ENCODE measurements around the gene TIMM10. TPM values are rescaled to one million over a fixed set of nuclear protein-coding genes. Genes with fewer than 3 reads are reported as not detected.

Gene TIMM10
- total and polyA plus RNA-seq, 2 experiments from 2014 or later: 32.6 to 64.7 TPM

GRCh38 chr11:57529012-57529411 lies 1.5 kb downstream of the TIMM10 start:
- Histone ChIP-seq H3K4me3 (no peak overlapping the region), H3K4me1 (ENCODE audit: low read depth) (no peaks in the 10 kb centered on the region), H3K9me3 (ENCODE audit: low read depth) (no peaks in the 10 kb centered on the region), H3K36me3 (no peaks in the 10 kb centered on the region), H3K27me3 (no peaks in the 10 kb centered on the region), H3K27ac (no peak overlapping the region)
- no peak for TF ChIP-seq CTCF (IDR thresholded peaks at IDR 0.05; ENCODE audit: low read depth, low read length)
- no peak for DNase-seq (ENCODE audit: low read depth in 1 of 2, low spot score in 1 of 2)

DNA sequence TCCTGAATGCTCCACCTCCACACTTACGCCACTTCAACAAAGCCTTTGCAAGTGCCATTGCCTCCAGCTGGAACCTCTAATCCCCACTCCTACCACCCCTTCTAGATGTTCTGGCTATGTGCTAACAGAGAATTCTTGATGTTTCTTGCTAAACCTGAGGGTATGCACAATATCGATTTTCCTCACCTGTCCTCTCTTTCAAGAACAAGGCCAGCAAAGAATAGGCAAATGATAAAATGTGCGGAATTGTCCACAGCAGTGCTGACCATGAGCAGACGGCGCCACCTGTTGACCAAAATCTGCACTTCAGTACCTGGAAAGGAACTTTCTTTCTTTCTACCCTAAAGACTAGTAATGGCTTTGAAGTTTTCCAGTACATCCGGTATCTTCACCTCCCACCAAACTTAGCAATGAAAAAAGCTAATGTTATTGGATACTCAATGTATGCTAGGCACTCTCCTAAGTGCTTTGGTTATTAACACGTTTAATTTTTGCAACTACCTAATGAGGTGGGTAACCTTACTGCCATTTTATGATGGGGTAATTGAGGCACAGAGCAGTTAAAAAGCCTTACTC lies 3.4 kb downstream of the TIMM10 start:
- peak; percentile 88 for TF ChIP-seq CTCF (IDR thresholded peaks at IDR 0.05; ENCODE audit: low read depth, low read length)
- no peaks in the 10 kb centered on the region for H3K36me3 ChIP-seq
- no peak overlapping the region for H3K27ac ChIP-seq
- H3K9me3 ChIP-seq (ENCODE audit: low read depth): no peaks in the 10 kb centered on the region
- no peaks in the 10 kb centered on the region for H3K4me1 ChIP-seq (ENCODE audit: low read depth)
- H3K4me3 ChIP-seq: no peak overlapping the region
- peak; percentile 72 to 78 for DNase-seq (ENCODE audit: low read depth in 1 of 2, low spot score in 1 of 2)
- no peaks in the 10 kb centered on the region for H3K27me3 ChIP-seq

DNA sequence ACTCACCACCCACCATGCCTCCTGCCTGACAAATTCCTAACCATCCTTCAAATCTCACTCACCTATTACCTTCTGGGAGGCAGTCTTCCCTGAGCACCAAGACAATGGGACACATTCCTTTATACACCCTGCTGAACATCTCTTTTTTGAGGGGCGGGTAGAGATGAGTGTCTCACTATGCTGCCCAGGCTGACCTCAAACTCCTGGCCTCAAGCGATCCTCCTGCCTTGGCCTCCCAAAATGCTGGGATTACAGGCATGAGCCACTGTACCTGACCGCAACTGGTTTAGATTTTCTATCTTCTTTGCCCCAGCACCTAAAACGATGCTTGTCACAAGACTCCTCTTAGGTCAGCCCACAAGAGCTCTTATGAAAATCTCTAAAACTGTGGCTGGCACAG lies 7.1 kb downstream of the TIMM10 start:
- no peaks in the 10 kb centered on the region for H3K4me1 ChIP-seq (ENCODE audit: low read depth)
- no peak overlapping the region for H3K4me3 ChIP-seq
- H3K36me3 ChIP-seq: no peaks in the 10 kb centered on the region
- H3K27ac ChIP-seq: no peak overlapping the region
- no peak for DNase-seq (ENCODE audit: low read depth in 1 of 2, low spot score in 1 of 2)
- TF ChIP-seq CTCF (IDR thresholded peaks at IDR 0.05; ENCODE audit: low read depth, low read length): no peak
- no peaks in the 10 kb centered on the region for H3K9me3 ChIP-seq (ENCODE audit: low read depth)
- no peaks in the 10 kb centered on the region for H3K27me3 ChIP-seq

DNA sequence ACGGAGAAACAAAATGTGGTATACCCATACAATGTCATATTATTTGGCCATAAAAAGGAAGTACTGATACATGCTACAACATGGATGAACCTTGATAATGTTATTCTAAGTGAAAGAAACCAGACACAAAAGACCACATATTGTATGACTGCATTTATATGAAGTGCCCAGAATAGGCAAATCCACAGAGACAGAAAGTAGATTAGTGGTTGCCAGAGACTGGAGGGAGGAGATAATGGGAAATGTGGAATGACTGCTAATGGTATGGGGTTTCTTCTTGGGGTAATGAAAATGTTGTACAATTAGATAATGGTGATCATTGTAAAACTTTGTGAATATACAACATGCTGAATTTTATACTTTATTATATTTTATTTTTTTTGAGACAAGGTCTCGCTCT lies 9.4 kb downstream of the TIMM10 start:
- no peaks in the 10 kb centered on the region for H3K4me1 ChIP-seq (ENCODE audit: low read depth)
- TF ChIP-seq CTCF (IDR thresholded peaks at IDR 0.05; ENCODE audit: low read depth, low read length): no peak
- H3K4me3 ChIP-seq: no peak overlapping the region

GRCh38 chr11:57516061-57516443 lies 14.5 kb downstream of the TIMM10 start:
- Histone ChIP-seq H3K27me3 (peaks cover 13% of the 10 kb centered on the region), H3K27ac (no peak overlapping the region), H3K36me3 (no peaks in the 10 kb centered on the region), H3K4me1 (ENCODE audit: low read depth) (peaks cover 7% of the 10 kb centered on the region), H3K4me3 (peak overlapping the region; percentile 48), H3K9me3 (ENCODE audit: low read depth) (no peaks in the 10 kb centered on the region)
- no peak for DNase-seq (ENCODE audit: low read depth in 1 of 2, low spot score in 1 of 2)
- no peak for TF ChIP-seq CTCF (IDR thresholded peaks at IDR 0.05; ENCODE audit: low read depth, low read length)

More for the DNA sequence above, 9.4 kb downstream of the TIMM10 start:
- Histone ChIP-seq H3K36me3 (no peaks in the 10 kb centered on the region), H3K27ac (no peak overlapping the region), H3K9me3 (ENCODE audit: low read depth) (no peaks in the 10 kb centered on the region), H3K27me3 (peaks cover 12% of the 10 kb centered on the region)
- DNase-seq (ENCODE audit: low read depth in 1 of 2, low spot score in 1 of 2): no peak

Measured in cardiac muscle cell (in vitro differentiated cells and primary cell).